Inflammatory macrophage treated with lipopolysaccharide for 4 hours (primary cell): ENCODE results near the gene YPEL5.

Experiments
- DNase-seq: peaks from one replicate; pipeline ENCODE4 v3.0.0-alpha.2; 2020

Gene YPEL5

GRCh38 chr2:30208453-30208852, 61.6 kb downstream of the YPEL5 start:
- peak; percentile 46 for DNase-seq

GRCh38 chr2:30209227-30209626, 62.4 kb downstream of the YPEL5 start:
- DNase-seq = no peak
